ENCODE measurements around the gene PALM3. TPM values are rescaled to one million over a fixed set of nuclear protein-coding genes. Genes with fewer than 3 reads are reported as not detected.

Gene PALM3
- 0.07 TPM in 1 of 2 replicates, not detected in the other for total RNA-seq

GRCh38 chr19:14061751-14062557 is at the start of gene PALM3:
Gene PALM3, minus strand, starts transcription at chr19:14062076. Its CDS starts 96 bp downstream, at chr19:14061980.

GRCh38 chr19:14090509-14091080 is 28.7 kb upstream of the PALM3 start, which contains the start of gene SAMD1:
Gene SAMD1, minus strand, starts transcription at chr19:14090751.

DNA sequence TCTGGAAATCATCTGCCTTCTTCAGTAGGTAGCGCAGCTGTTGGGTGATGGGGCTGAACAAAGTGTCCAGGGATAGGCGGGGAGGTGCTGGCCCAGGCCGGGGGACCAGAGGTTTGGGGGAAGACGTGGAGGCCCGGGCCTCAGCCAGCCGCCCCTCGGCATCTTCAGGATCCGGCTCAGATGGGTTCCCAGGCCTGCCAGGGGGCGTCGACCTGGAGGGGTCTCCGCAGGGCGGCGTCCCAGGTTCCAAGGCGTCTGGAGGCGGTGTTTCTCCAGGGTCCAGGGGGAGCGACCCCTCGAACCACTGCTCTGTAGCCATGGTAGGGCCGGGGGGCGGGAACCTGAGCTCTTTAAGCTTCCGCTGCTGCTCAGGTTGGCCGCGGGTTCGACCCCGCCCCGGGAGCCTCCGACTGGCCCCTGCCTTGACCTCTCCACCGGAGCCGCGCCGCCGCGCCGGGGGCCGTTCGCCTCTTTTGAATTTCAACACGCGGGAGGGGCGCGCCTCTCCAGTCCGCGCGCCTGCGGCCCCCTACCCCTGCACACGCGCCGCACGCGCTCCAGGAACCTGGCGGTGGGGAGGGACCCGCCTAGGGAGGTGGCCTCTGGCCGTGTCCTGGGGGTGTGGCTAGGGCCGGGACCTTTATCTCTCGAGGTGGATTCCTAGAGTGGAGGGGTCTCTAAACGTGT is 23.6 kb upstream of the PALM3 start, which contains the start of gene C19orf67:
C19orf67 (minus strand) TSS at position 475 of the 687 bp plus-strand sequence; CDS start at position 319, 156 bp downstream.

GRCh38 chr19:14072535-14073260 is 10.8 kb upstream of the PALM3 start, which contains the start of gene MISP3:
Gene MISP3, plus strand, starts transcription at chr19:14072786. Its CDS starts 524 bp downstream, at chr19:14073310.

DNA sequence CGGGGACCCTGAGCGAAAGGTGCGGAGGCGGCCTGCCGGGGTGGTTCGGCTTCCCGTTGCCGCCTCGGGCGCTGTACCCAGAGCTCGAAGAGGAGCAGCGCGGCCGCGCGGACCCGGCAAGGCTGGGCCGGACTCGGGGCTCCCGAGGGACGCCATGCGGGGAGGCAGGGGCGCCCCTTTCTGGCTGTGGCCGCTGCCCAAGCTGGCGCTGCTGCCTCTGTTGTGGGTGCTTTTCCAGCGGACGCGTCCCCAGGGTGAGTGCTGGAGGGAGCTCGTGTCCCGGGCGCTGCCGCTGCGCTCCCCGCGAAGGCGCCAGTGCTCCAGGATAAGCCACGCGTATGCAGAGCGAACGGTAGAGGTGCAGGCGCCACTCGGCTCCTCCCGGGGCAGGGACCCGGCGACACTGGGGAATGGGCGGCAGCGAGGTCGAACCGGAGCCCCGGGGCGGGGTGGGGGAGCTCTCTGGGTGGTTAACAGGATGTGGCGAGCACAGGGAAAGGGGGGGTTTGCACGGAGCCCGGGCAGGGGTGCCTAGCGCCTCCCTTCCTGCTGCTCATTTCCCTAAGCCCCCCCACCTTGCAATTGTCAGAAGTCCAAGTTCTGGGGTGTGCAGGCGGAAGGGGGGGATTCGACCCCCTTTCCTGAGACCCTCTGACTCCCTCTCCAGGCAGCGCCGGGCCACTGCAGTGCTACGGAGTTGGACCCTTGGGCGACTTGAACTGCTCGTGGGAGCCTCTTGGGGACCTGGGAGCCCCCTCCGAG is 30.0 kb downstream of the PALM3 start, which contains the start of gene IL27RA:
IL27RA (plus strand) TSS at position 44 of the 762 bp plus-strand sequence; CDS start at position 155, 111 bp downstream.

GRCh38 chr19:14027856-14028450 is 33.9 kb downstream of the PALM3 start, which contains the start of gene RLN3:
Gene RLN3, plus strand, starts transcription at chr19:14028148. Its CDS starts 57 bp downstream, at chr19:14028205.

GRCh38 chr19:14006085-14006765 is 55.7 kb downstream of the PALM3 start, which contains the start of gene RFX1:
Gene RFX1, minus strand, starts transcription at chr19:14006320. Its CDS starts 12,477 bp downstream, at chr19:13993843.

Other genes with a start within 250 kb of the PALM3 start
- gene NANOS3, start 184.9 kb downstream of the PALM3 start, total RNA-seq = not detected in 2 replicates
- gene BRME1, start 156.0 kb downstream of the PALM3 start, total RNA-seq = 0.99 and 5.7 TPM in 2 replicates
- 24.8 and 37.5 TPM in 2 replicates for gene CC2D1A, start 155.9 kb downstream of the PALM3 start, total RNA-seq
- gene PODNL1, start 123.7 kb downstream of the PALM3 start, total RNA-seq = 2.6 and 7.2 TPM in 2 replicates
- 22.8 and 32.9 TPM in 2 replicates for gene DCAF15, start 109.6 kb downstream of the PALM3 start, total RNA-seq
- 4.2 and 5.6 TPM in 2 replicates for gene RFX1, start 55.8 kb downstream of the PALM3 start, total RNA-seq
- gene RLN3, start 33.9 kb downstream of the PALM3 start, total RNA-seq = not detected in 2 replicates
- 3.4 and 5.1 TPM in 2 replicates for gene IL27RA, start 30.3 kb downstream of the PALM3 start, total RNA-seq
- gene MISP3, start 10.7 kb upstream of the PALM3 start, total RNA-seq = 2.3 and 2.6 TPM in 2 replicates
- gene C19orf67, start 23.7 kb upstream of the PALM3 start, total RNA-seq = not detected in 2 replicates
- gene SAMD1, start 28.7 kb upstream of the PALM3 start, total RNA-seq = 48.9 and 52.2 TPM in 2 replicates
- gene PRKACA, start 55.7 kb upstream of the PALM3 start, total RNA-seq = 51.5 and 51.9 TPM in 2 replicates
- 35.2 and 71.2 TPM in 2 replicates for gene ASF1B, start 74.5 kb upstream of the PALM3 start, total RNA-seq
- gene ADGRL1, start 144.1 kb upstream of the PALM3 start, total RNA-seq = 10.1 and 16.3 TPM in 2 replicates